GM12878 (cell line): Measurements from ENCODE around the gene ASAP2. TPM values are rescaled to one million over a fixed set of nuclear protein-coding genes. Genes with fewer than 3 reads are reported as not detected.

Experiments used
- ATAC-seq: fragments of 200-7000 bp; cut with Tn5 transposase; 3 replicates; pipeline ENCODE4 v1.9.1; 2020; ENCODE audit warnings: mild to moderate bottlenecking, moderate library complexity
- BruUV-seq: library from RNA; stranded (reverse); fragments of 400-500 nt; replicated peaks from 2 replicates; lab custom pipeline; 2021; lab: Mats Ljungman, UMichigan
- CTCF ChIA-PET: fragments of 300-600 bp; sonication (Branson Sonifier 250); formaldehyde crosslinking; extraction: SDS; loops from one replicate; lab custom pipeline; 2021; ENCODE audit warnings: inconsistent platforms; lab: Yijun Ruan, JAX
- POLR2A ChIA-PET: fragments of 350-600 bp; formaldehyde crosslinking; extraction: SDS; loops from one replicate; lab custom pipeline; 2021; ENCODE audit warnings: inconsistent platforms; lab: Charles Lee
- RAD21 ChIA-PET: fragments of 300-600 bp; sonication (Branson Sonifier 250); formaldehyde crosslinking; loops from one replicate; lab custom pipeline; 2023; ENCODE audit warnings: antibody characterized with exemption; ENCODE audit not compliant: unreplicated experiment; lab: Charles Lee
- SMC1A ChIA-PET: fragments of 300-600 bp; sonication (Branson Sonifier 250); formaldehyde crosslinking; loops from one replicate; lab custom pipeline; 2023; ENCODE audit not compliant: unreplicated experiment, uncharacterized antibody; lab: Charles Lee
- DNase-seq: peaks from one replicate; pipeline ENCODE4 v3.0.0-alpha.2; 2011; ENCODE audit warnings: low read depth, low spot score
- FAIRE-seq: peaks from 3 replicates; lab custom pipeline; 2011; peaks lifted over from hg19 to GRCh38; lab: Jason Lieb, UNC
- H2AFZ ChIP-seq: 2 replicates; pipeline ENCODE4 v1.6.0; 2011; ENCODE audit warnings: low read depth, low read length, control low read depth; ENCODE audit not compliant: control insufficient read depth
- H3K27ac ChIP-seq: 2 replicates; pipeline ENCODE4 v1.5.1; 2011; ENCODE audit warnings: control low read depth; ENCODE audit not compliant: control insufficient read depth, insufficient read depth
- H3K27me3 ChIP-seq, 2 experiments: replicated peaks in 1 of 2; 2 replicates each; pipeline versions ENCODE4 v1.6.0 to v1.6.1; 2011; ENCODE audit warnings: low read length in 1 of 2; ENCODE audit not compliant: control insufficient read depth in 2 of 2, insufficient read depth in 2 of 2
- H3K36me3 ChIP-seq, 2 experiments: 2 replicates each; pipeline ENCODE4 v1.5.1; 2011; ENCODE audit warnings: low read length in 1 of 2; ENCODE audit not compliant: control insufficient read depth in 2 of 2, insufficient read depth in 2 of 2
- H3K4me1 ChIP-seq: 2 replicates; pipeline ENCODE4 v1.6.1; 2011; ENCODE audit warnings: mild to moderate bottlenecking, low read length, moderate library complexity, mixed read lengths; ENCODE audit not compliant: control insufficient read depth, insufficient read depth
- H3K4me2 ChIP-seq: 2 replicates; pipeline ENCODE4 v1.6.0; 2011; ENCODE audit warnings: control low read depth; ENCODE audit not compliant: control insufficient read depth, insufficient read depth
- H3K4me3 ChIP-seq: fragments of 200-600 bp; sonication (generic); 2 replicates; pipeline ENCODE4 v1.5.1; 2016
- H3K79me2 ChIP-seq: 2 replicates; pipeline ENCODE4 v1.6.0; 2011; ENCODE audit warnings: low read length; ENCODE audit not compliant: control insufficient read depth, insufficient read depth
- H3K9ac ChIP-seq: 2 replicates; pipeline ENCODE4 v1.8.0; 2011; ENCODE audit warnings: low read length, control low read depth, mixed read lengths; ENCODE audit not compliant: control insufficient read depth, insufficient read depth
- H3K9me3 ChIP-seq: replicated peaks from 3 replicates; pipeline ENCODE4 v1.5.1; 2011; ENCODE audit warnings: mild to moderate bottlenecking, low read length; ENCODE audit not compliant: control insufficient read depth, insufficient read depth
- H4K20me1 ChIP-seq: 2 replicates; pipeline ENCODE4 v1.6.0; 2011; ENCODE audit not compliant: control insufficient read depth, insufficient read depth
- FOXM1 ChIP-seq: IDR thresholded peaks from 2 replicates; pipeline ENCODE4 v1.6.1; 2012; ENCODE audit warnings: low read depth, mild to moderate bottlenecking, inconsistent platforms, low read length, moderate library complexity
- GABPA ChIP-seq: IDR thresholded peaks from 2 replicates; pipeline ENCODE4 v1.6.1; 2014; ENCODE audit warnings: antibody characterized with exemption, low read depth, mild to moderate bottlenecking, inconsistent platforms
- NBN ChIP-seq: fragments of 450-650 bp; IDR thresholded peaks from 2 replicates; pipeline ENCODE4 v1.6.1; 2016
- RELA ChIP-seq: fragments of 450-650 bp; IDR thresholded peaks from 2 replicates; pipeline ENCODE4 v1.8.0; 2014; ENCODE audit warnings: borderline replicate concordance; ENCODE audit not compliant: partially characterized antibody
- TCF3 ChIP-seq: IDR thresholded peaks from 2 replicates; pipeline ENCODE4 v1.6.1; 2012; ENCODE audit warnings: low read depth, mild to moderate bottlenecking, low read length, borderline replicate concordance; ENCODE audit not compliant: insufficient read depth
- WGBS: methylation state at CpG from one replicate; pipeline ENCODE4 v1.1.6; 2016; ENCODE audit warnings: low lambda C conversion rate; ENCODE audit not compliant: insufficient replicate concordance, insufficient coverage; ENCODE audit errors: missing lambda C conversion rate; 5-methylcytosine and 5-hydroxymethylcytosine counted together
- in situ Hi-C: fragments of 300-500 bp; cut with MboI; formaldehyde crosslinking; loops from 9 replicates; pipeline ENCODE4 v1.14.3; 2018; ENCODE audit warnings: mixed read lengths
- intact Hi-C: fragments of 100-400 bp; cut with micrococcal nuclease; formaldehyde crosslinking; loops from one replicate; pipeline ENCODE4 v1.14.2; 2022; ENCODE audit not compliant: unreplicated experiment
- polyA plus RNA-seq, 11 experiments: library from polyadenylated mRNA; depleted of rRNA in 4 of 11; unstranded in 6 of 11; stranded (reverse) in 5 of 11; fragments of >200 nt; fragmentation: Nextera tagmentation in 4 of 11; fragmentation: Illumina TruSeq in 1 of 11; extraction: Ambion mirVana in 4 of 11; extraction: Trizol in 1 of 11; gene quantifications; 1 replicate in 1 of 11; 2 replicates in 10 of 11; pipeline versions ENCODE4 v1.2.1 to v1.2.3, GENCODE V29; 2011 to 2016; ENCODE audit warnings: inconsistent platforms in 2 of 11, missing spikeins in 2 of 11, low read depth in 1 of 11
- total RNA-seq, 4 experiments: library from RNA; depleted of rRNA in 3 of 4; stranded (reverse); fragments of >200 nt in 3 of 4; fragmentation: Illumina TruSeq in 1 of 4; extraction: Trizol in 1 of 4; gene quantifications; 2 replicates each; pipeline versions ENCODE4 v1.2.1 to v1.2.3, GENCODE V29; 2013 to 2021
- TF ChIP-seq, protein P1 (sequence below): IDR thresholded peaks from 2 replicates; pipeline ENCODE4 v1.6.1; 2011; ENCODE audit warnings: low read depth, mild to moderate bottlenecking, low read length, moderate library complexity, borderline replicate concordance; ENCODE audit errors: extremely low read depth
- TF ChIP-seq, protein P2 (sequence below): IDR thresholded peaks from 2 replicates; pipeline ENCODE4 v1.6.1; 2012; ENCODE audit warnings: mild to moderate bottlenecking, low read depth, low read length

ASAP2 gene
- total and polyA plus RNA-seq, 10 of the 15 experiments (the other 5 are each of a cell fraction or from before 2014, with no cell fraction given): 0.05 to 0.27 (median 0.07) TPM; not detected in 4

GRCh38 chr2:9327873-9328352 is 121.3 kb downstream of the ASAP2 start:
- SMC1A ChIA-PET: no interaction called here
- CTCF ChIA-PET: no interaction called here
- POLR2A ChIA-PET: no interaction called here
- Histone ChIP-seq H3K9ac (no peak overlapping the region), H3K9me3 (no peaks in the 10 kb centered on the region), H3K79me2 (no peaks in the 10 kb centered on the region), H4K20me1 (no peaks in the 10 kb centered on the region), H3K27ac (no peak overlapping the region), H2AFZ (no peak overlapping the region), H3K4me3 (no peak overlapping the region), H3K27me3 (peaks cover 0 to 2% of the 10 kb centered on the region in 2 experiments; a peak in 2 of 4 replicates), H3K4me1 (no peaks in the 10 kb centered on the region; the same call in 1 of the 2 replicates), H3K4me2 (no peak overlapping the region), H3K36me3 (no peaks in the 10 kb centered on the region)
- in situ Hi-C loops (no loop called here), intact Hi-C loops (no loop called here)
- WGBS: 51% methylated on average over 5 of the region's 5 CpGs
- RAD21 ChIA-PET: interaction anchor here (0.7 kb wide), 1 partner anchor 257 kb away, joined by 3 read pairs; no protein-coding TSS in a partner anchor
- DNase-seq (no peak), FAIRE-seq (peak; percentile 61), ATAC-seq (no peak)
- BruUV-seq: no TSS peak
- TF ChIP-seq, protein P1, sequence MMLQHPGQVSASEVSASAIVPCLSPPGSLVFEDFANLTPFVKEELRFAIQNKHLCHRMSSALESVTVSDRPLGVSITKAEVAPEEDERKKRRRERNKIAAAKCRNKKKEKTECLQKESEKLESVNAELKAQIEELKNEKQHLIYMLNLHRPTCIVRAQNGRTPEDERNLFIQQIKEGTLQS: no peak
- TF ChIP-seq GABPA: no peak
- no peak for TF ChIP-seq RELA
- TF ChIP-seq, protein P2, sequence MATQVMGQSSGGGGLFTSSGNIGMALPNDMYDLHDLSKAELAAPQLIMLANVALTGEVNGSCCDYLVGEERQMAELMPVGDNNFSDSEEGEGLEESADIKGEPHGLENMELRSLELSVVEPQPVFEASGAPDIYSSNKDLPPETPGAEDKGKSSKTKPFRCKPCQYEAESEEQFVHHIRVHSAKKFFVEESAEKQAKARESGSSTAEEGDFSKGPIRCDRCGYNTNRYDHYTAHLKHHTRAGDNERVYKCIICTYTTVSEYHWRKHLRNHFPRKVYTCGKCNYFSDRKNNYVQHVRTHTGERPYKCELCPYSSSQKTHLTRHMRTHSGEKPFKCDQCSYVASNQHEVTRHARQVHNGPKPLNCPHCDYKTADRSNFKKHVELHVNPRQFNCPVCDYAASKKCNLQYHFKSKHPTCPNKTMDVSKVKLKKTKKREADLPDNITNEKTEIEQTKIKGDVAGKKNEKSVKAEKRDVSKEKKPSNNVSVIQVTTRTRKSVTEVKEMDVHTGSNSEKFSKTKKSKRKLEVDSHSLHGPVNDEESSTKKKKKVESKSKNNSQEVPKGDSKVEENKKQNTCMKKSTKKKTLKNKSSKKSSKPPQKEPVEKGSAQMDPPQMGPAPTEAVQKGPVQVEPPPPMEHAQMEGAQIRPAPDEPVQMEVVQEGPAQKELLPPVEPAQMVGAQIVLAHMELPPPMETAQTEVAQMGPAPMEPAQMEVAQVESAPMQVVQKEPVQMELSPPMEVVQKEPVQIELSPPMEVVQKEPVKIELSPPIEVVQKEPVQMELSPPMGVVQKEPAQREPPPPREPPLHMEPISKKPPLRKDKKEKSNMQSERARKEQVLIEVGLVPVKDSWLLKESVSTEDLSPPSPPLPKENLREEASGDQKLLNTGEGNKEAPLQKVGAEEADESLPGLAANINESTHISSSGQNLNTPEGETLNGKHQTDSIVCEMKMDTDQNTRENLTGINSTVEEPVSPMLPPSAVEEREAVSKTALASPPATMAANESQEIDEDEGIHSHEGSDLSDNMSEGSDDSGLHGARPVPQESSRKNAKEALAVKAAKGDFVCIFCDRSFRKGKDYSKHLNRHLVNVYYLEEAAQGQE: no peak
- no peak for TF ChIP-seq FOXM1
- no peak for TF ChIP-seq TCF3
- no peak for TF ChIP-seq NBN
- TF ChIP-seq, all 136 proteins: peak for 0
